GM23338 (cell line): ENCODE measurements around the gene NUP214. TPM values are rescaled to one million over a fixed set of nuclear protein-coding genes. Genes with fewer than 3 reads are reported as not detected.

Experiments
- ATAC-seq: fragments of 200-7000 bp; cut with Tn5 transposase; 3 replicates; pipeline ENCODE4 v1.9.1; 2020
- DNase-seq: peaks from one replicate; pipeline ENCODE4 v3.0.0-alpha.2; 2015; ENCODE audit warnings: low spot score
- H2AFZ ChIP-seq: fragments of 200-600 bp; sonication (generic); 2 replicates; pipeline ENCODE4 v1.8.0; 2016; ENCODE audit warnings: antibody characterized with exemption, mild to moderate bottlenecking, moderate library complexity
- H3F3A ChIP-seq: fragments of 200-600 bp; sonication (generic); replicated peaks from 2 replicates; pipeline ENCODE4 v1.8.0; 2017; ENCODE audit warnings: antibody characterized with exemption, mixed run types, low read depth
- H3K27ac ChIP-seq: fragments of 200-600 bp; sonication (generic); 2 replicates; pipeline ENCODE4 v1.6.1; 2016; ENCODE audit warnings: low read depth
- H3K27me3 ChIP-seq: fragments of 200-600 bp; sonication (generic); 2 replicates; pipeline ENCODE4 v1.8.0; 2016; ENCODE audit warnings: mild to moderate bottlenecking, mixed run types, moderate library complexity; ENCODE audit not compliant: insufficient read depth
- H3K36me3 ChIP-seq: fragments of 200-600 bp; sonication (generic); 2 replicates; pipeline ENCODE4 v1.8.0; 2016; ENCODE audit warnings: mild to moderate bottlenecking; ENCODE audit not compliant: insufficient read depth
- H3K4me1 ChIP-seq: fragments of 200-600 bp; sonication (generic); 2 replicates; pipeline ENCODE4 v1.8.0; 2016; ENCODE audit warnings: mild to moderate bottlenecking, moderate library complexity; ENCODE audit not compliant: insufficient read depth
- H3K4me2 ChIP-seq: fragments of 200-600 bp; sonication (generic); 2 replicates; pipeline ENCODE4 v1.7.1; 2017; ENCODE audit warnings: mixed run types
- H3K4me3 ChIP-seq: fragments of 200-600 bp; sonication (generic); 2 replicates; pipeline ENCODE4 v1.6.1; 2016; ENCODE audit warnings: mixed run types
- H3K79me2 ChIP-seq: fragments of 200-600 bp; sonication (generic); replicated peaks from 2 replicates; pipeline ENCODE4 v1.8.0; 2017; ENCODE audit warnings: mild to moderate bottlenecking; ENCODE audit not compliant: insufficient read depth
- H3K9me2 ChIP-seq: fragments of 200-600 bp; sonication (generic); 2 replicates; pipeline ENCODE4 v1.8.0; 2017; ENCODE audit not compliant: insufficient read depth
- H4K20me1 ChIP-seq: fragments of 200-600 bp; sonication (generic); replicated peaks from 2 replicates; pipeline ENCODE4 v1.8.0; 2017; ENCODE audit warnings: mild to moderate bottlenecking; ENCODE audit not compliant: insufficient read depth
- H3K27ac Mint-ChIP-seq: 2 replicates; pipeline ENCODE4 v1.8.0; 2020; ENCODE audit warnings: inconsistent platforms, mild to moderate bottlenecking, moderate library complexity, mixed read lengths
- H3K27me3 Mint-ChIP-seq: 3 replicates; pipeline ENCODE4 v1.8.0; 2022; ENCODE audit warnings: low read depth, mild to moderate bottlenecking, moderate library complexity, mixed read lengths, inconsistent platforms; ENCODE audit not compliant: insufficient read depth, poor library complexity
- H3K36me3 Mint-ChIP-seq: 3 replicates; pipeline ENCODE4 v1.8.0; 2021; ENCODE audit warnings: low read depth, mild to moderate bottlenecking, inconsistent platforms, moderate library complexity, mixed read lengths
- H3K4me1 Mint-ChIP-seq: 3 replicates; pipeline ENCODE4 v1.8.0; 2020; ENCODE audit warnings: mild to moderate bottlenecking, inconsistent platforms, mixed read lengths
- H3K4me3 Mint-ChIP-seq: 3 replicates; pipeline ENCODE4 v1.8.0; 2021; ENCODE audit warnings: moderate library complexity, mild to moderate bottlenecking, inconsistent platforms, mixed read lengths
- H3K9me3 Mint-ChIP-seq: 3 replicates; pipeline ENCODE4 v1.8.0; 2020; ENCODE audit warnings: moderate library complexity, mild to moderate bottlenecking, inconsistent platforms, mixed read lengths
- CREB1 ChIP-seq: fragments of 250-450 bp; sonication (Bioruptor Pico); IDR thresholded peaks from 2 replicates; pipeline ENCODE4 v1.5.0; 2020; ENCODE audit warnings: low read depth, mild to moderate bottlenecking, moderate library complexity
- CTCF ChIP-seq, 2 experiments: fragments of 200-600 bp in 1 of 2; sonication (generic) in 1 of 2; conservative IDR thresholded peaks; 2 replicates each; pipeline versions ENCODE4 v1.5.1 to v1.6.1; 2016 to 2017; ENCODE audit warnings: antibody characterized with exemption in 2 of 2, low read depth in 2 of 2, mild to moderate bottlenecking in 2 of 2, moderate library complexity in 1 of 2
- EZH2 ChIP-seq: fragments of 200-600 bp; sonication (generic); IDR thresholded peaks from one replicate; pipeline ENCODE4 v1.8.0; 2017; ENCODE audit warnings: antibody characterized with exemption, mild to moderate bottlenecking, low read depth; ENCODE audit not compliant: unreplicated experiment
- EZH2phosphoT487 ChIP-seq: fragments of 200-600 bp; sonication (generic); IDR thresholded peaks from one replicate; pipeline ENCODE4 v1.8.1; 2018; ENCODE audit warnings: antibody characterized with exemption; ENCODE audit not compliant: unreplicated experiment
- JUNB ChIP-seq: IDR thresholded peaks from one replicate; pipeline ENCODE4 v1.6.1; 2016; ENCODE audit warnings: antibody characterized with exemption; ENCODE audit not compliant: unreplicated experiment
- NANOG ChIP-seq: IDR thresholded peaks from 2 replicates; pipeline ENCODE4 v1.6.1; 2016; ENCODE audit warnings: antibody characterized with exemption, borderline replicate concordance
- POLR2AphosphoS5 ChIP-seq: IDR thresholded peaks from 2 replicates; pipeline ENCODE4 v1.6.1; 2016; ENCODE audit warnings: antibody characterized with exemption, low read depth
- REST ChIP-seq: IDR thresholded peaks from one replicate; pipeline ENCODE4 v1.6.1; 2018; ENCODE audit warnings: antibody characterized with exemption; ENCODE audit not compliant: unreplicated experiment
- STAT1 ChIP-seq: IDR thresholded peaks from one replicate; pipeline ENCODE4 v1.6.1; 2016; ENCODE audit warnings: antibody characterized with exemption; ENCODE audit not compliant: unreplicated experiment
- ZNF114 ChIP-seq: fragments of 250-450 bp; sonication (Bioruptor Pico); IDR thresholded peaks from 2 replicates; pipeline ENCODE4 v1.5.0; 2020; ENCODE audit warnings: mild to moderate bottlenecking, moderate library complexity
- ZNF331 ChIP-seq: fragments of 250-450 bp; sonication (Bioruptor Pico); IDR thresholded peaks from 2 replicates; pipeline ENCODE4 v1.5.0; 2020; ENCODE audit warnings: low read depth, mild to moderate bottlenecking, moderate library complexity
- polyA plus RNA-seq: library from polyadenylated mRNA; unstranded; fragments of >200 nt; fragmentation: Nextera tagmentation; extraction: Ambion mirVana; gene quantifications from 2 replicates; pipeline ENCODE4 v1.2.1, GENCODE V29; 2016
- total RNA-seq: library from RNA; depleted of rRNA; stranded (reverse); fragments of >200 nt; shearing (Covaris generic); gene quantifications from 2 replicates; pipeline ENCODE4 v1.2.3, GENCODE V29; 2014
- TF ChIP-seq, protein P1 (sequence below): IDR thresholded peaks from 2 replicates; pipeline ENCODE4 v1.6.1; 2016; ENCODE audit warnings: antibody characterized with exemption
- TF ChIP-seq, protein P2 (sequence below): fragments of 250-450 bp; sonication (Bioruptor Pico); IDR thresholded peaks from 2 replicates; pipeline ENCODE4 v1.5.0; 2020; ENCODE audit warnings: mild to moderate bottlenecking, moderate library complexity

The NUP214 gene
- total and polyA plus RNA-seq, 2 experiments from 2014 or later, result 36.0 to 57.0 TPM

GRCh38 chr9:131236161-131236560, 110.8 kb downstream of the NUP214 start (continued):
- TF ChIP-seq REST, result no peak

DNA sequence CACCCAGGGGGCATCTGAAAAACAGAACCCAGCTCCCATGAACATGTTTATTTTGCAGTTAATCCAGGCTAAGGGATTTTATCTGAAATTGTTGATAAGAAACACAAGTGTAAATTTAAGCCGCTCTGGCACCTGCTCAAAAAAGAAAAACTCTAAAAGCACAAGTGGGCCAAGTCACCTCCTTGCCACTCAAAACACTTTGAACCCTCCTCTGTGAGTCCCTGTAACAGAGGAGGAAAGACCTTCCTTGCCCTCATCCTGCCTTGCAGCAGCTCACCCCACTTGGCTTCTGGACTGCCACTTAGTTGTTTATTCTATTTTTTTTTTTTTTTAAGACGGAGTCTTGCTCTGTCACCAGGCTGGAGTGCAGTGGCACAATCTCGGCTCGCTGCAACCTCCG, 111.4 kb downstream of the NUP214 start:
- Mint-ChIP-seq H3K27ac (no peak overlapping the region), H3K9me3 (no peaks in the 10 kb centered on the region), H3K27me3 (peaks cover 9% of the 10 kb centered on the region), H3K4me1 (peaks cover 26% of the 10 kb centered on the region), H3K4me3 (no peak overlapping the region), H3K36me3 (peaks cover 25% of the 10 kb centered on the region)
- no peaks in the 10 kb centered on the region for H3K9me2 ChIP-seq
- H3K27me3 ChIP-seq, result no peaks in the 10 kb centered on the region
- peaks cover 5% of the 10 kb centered on the region for H3K36me3 ChIP-seq
- no peak overlapping the region for H2AFZ ChIP-seq
- H3K4me3 ChIP-seq, result no peak overlapping the region
- no peaks in the 10 kb centered on the region; the same call in 1 of the 2 replicates for H3F3A ChIP-seq
- no peaks in the 10 kb centered on the region; the same call in 1 of the 2 replicates for H4K20me1 ChIP-seq
- peaks cover 19% of the 10 kb centered on the region for H3K4me1 ChIP-seq
- no peak overlapping the region for H3K27ac ChIP-seq
- H3K79me2 ChIP-seq, result no peaks in the 10 kb centered on the region
- ATAC-seq (no peak), DNase-seq (no peak)
- no peak overlapping the region for H3K4me2 ChIP-seq
- TF ChIP-seq NANOG (no peak), ZNF331 (CRISPR knock-in tag) (no peak), CTCF (conservative IDR thresholded peaks at IDR 0.05; ENCODE audit: low read depth in 2 of 2) (no peak), STAT1 (no peak), EZH2 (no peak), CREB1 (CRISPR knock-in tag) (no peak), ZNF114 (CRISPR knock-in tag) (no peak), EZH2phosphoT487 (no peak), POLR2AphosphoS5 (no peak), JUNB (no peak)
- TF ChIP-seq, protein P1, sequence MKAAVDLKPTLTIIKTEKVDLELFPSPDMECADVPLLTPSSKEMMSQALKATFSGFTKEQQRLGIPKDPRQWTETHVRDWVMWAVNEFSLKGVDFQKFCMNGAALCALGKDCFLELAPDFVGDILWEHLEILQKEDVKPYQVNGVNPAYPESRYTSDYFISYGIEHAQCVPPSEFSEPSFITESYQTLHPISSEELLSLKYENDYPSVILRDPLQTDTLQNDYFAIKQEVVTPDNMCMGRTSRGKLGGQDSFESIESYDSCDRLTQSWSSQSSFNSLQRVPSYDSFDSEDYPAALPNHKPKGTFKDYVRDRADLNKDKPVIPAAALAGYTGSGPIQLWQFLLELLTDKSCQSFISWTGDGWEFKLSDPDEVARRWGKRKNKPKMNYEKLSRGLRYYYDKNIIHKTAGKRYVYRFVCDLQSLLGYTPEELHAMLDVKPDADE, result no peak
- TF ChIP-seq, protein P2, sequence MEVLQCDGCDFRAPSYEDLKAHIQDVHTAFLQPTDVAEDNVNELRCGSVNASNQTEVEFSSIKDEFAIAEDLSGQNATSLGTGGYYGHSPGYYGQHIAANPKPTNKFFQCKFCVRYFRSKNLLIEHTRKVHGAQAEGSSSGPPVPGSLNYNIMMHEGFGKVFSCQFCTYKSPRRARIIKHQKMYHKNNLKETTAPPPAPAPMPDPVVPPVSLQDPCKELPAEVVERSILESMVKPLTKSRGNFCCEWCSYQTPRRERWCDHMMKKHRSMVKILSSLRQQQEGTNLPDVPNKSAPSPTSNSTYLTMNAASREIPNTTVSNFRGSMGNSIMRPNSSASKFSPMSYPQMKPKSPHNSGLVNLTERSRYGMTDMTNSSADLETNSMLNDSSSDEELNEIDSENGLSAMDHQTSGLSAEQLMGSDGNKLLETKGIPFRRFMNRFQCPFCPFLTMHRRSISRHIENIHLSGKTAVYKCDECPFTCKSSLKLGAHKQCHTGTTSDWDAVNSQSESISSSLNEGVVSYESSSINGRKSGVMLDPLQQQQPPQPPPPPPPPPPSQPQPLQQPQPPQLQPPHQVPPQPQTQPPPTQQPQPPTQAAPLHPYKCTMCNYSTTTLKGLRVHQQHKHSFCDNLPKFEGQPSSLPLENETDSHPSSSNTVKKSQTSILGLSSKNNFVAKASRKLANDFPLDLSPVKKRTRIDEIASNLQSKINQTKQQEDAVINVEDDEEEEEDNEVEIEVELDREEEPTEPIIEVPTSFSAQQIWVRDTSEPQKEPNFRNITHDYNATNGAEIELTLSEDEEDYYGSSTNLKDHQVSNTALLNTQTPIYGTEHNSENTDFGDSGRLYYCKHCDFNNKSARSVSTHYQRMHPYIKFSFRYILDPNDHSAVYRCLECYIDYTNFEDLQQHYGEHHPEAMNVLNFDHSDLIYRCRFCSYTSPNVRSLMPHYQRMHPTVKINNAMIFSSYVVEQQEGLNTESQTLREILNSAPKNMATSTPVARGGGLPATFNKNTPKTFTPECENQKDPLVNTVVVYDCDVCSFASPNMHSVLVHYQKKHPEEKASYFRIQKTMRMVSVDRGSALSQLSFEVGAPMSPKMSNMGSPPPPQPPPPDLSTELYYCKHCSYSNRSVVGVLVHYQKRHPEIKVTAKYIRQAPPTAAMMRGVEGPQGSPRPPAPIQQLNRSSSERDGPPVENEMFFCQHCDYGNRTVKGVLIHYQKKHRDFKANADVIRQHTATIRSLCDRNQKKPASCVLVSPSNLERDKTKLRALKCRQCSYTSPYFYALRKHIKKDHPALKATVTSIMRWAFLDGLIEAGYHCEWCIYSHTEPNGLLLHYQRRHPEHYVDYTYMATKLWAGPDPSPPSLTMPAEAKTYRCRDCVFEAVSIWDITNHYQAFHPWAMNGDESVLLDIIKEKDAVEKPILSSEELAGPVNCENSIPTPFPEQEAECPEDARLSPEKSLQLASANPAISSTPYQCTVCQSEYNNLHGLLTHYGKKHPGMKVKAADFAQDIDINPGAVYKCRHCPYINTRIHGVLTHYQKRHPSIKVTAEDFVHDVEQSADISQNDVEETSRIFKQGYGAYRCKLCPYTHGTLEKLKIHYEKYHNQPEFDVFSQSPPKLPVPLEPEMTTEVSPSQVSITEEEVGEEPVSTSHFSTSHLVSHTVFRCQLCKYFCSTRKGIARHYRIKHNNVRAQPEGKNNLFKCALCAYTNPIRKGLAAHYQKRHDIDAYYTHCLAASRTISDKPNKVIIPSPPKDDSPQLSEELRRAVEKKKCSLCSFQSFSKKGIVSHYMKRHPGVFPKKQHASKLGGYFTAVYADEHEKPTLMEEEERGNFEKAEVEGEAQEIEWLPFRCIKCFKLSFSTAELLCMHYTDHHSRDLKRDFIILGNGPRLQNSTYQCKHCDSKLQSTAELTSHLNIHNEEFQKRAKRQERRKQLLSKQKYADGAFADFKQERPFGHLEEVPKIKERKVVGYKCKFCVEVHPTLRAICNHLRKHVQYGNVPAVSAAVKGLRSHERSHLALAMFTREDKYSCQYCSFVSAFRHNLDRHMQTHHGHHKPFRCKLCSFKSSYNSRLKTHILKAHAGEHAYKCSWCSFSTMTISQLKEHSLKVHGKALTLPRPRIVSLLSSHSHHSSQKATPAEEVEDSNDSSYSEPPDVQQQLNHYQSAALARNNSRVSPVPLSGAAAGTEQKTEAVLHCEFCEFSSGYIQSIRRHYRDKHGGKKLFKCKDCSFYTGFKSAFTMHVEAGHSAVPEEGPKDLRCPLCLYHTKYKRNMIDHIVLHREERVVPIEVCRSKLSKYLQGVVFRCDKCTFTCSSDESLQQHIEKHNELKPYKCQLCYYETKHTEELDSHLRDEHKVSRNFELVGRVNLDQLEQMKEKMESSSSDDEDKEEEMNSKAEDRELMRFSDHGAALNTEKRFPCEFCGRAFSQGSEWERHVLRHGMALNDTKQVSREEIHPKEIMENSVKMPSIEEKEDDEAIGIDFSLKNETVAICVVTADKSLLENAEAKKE (CRISPR knock-in tag), result no peak
